Panc1 (cell line): Measurements from ENCODE around the gene ASPRV1. TPM values are rescaled to one million over a fixed set of nuclear protein-coding genes. Genes with fewer than 3 reads are reported as not detected.

Experiments
- ATAC-seq: fragments of 200-7000 bp; cut with Tn5 transposase; 2 replicates; pipeline ENCODE4 v1.9.1; 2020; ENCODE audit warnings: mild to moderate bottlenecking, moderate library complexity
- BruUV-seq: library from RNA; stranded (reverse); fragments of 400-500 nt; replicated peaks from 2 replicates; lab custom pipeline; 2021; lab: Mats Ljungman, UMichigan
- CTCF ChIA-PET: fragments of 300-600 bp; sonication (Branson Sonifier 250); formaldehyde crosslinking; loops from one replicate; lab custom pipeline; 2022; ENCODE audit warnings: antibody characterized with exemption; lab: Charles Lee
- POLR2A ChIA-PET: fragments of 300-600 bp; sonication (Branson Sonifier 250); formaldehyde crosslinking; loops from one replicate; lab custom pipeline; 2022; ENCODE audit warnings: antibody characterized with exemption; lab: Charles Lee
- DNase-seq: peaks from one replicate; pipeline ENCODE4 v3.0.0-alpha.2; 2010; ENCODE audit warnings: low read depth, low spot score
- H3K27ac ChIP-seq: 2 replicates; pipeline ENCODE4 v1.5.1; 2011; ENCODE audit warnings: mild to moderate bottlenecking, low read length, inconsistent platforms
- H3K27me3 ChIP-seq: fragments of 200-500 bp; sonication (Bioruptor generic); 2 replicates; pipeline ENCODE4 v1.6.0; 2014; ENCODE audit warnings: low read length, inconsistent platforms; ENCODE audit not compliant: control insufficient read depth, insufficient read depth
- H3K36me3 ChIP-seq: fragments of 200-500 bp; sonication (Bioruptor generic); 2 replicates; pipeline ENCODE4 v1.5.1; 2014; ENCODE audit warnings: inconsistent platforms, mild to moderate bottlenecking, low read length, moderate library complexity; ENCODE audit not compliant: control insufficient read depth, insufficient read depth
- H3K4me1 ChIP-seq: 2 replicates; pipeline ENCODE4 v1.5.1; 2011; ENCODE audit warnings: inconsistent platforms, mild to moderate bottlenecking, low read length, moderate library complexity; ENCODE audit not compliant: control insufficient read depth, insufficient read depth
- H3K4me3 ChIP-seq, 2 experiments: 2 replicates each; pipeline ENCODE4 v1.5.1; 2011 to 2012; ENCODE audit warnings: low read depth in 2 of 2, low read length in 2 of 2, mild to moderate bottlenecking in 2 of 2, inconsistent platforms in 1 of 2, moderate library complexity in 1 of 2
- H3K9me3 ChIP-seq: fragments of 200-500 bp; sonication (Bioruptor generic); 2 replicates; pipeline ENCODE4 v1.5.1; 2014; ENCODE audit warnings: low read depth, mild to moderate bottlenecking, inconsistent platforms, low read length, moderate library complexity; ENCODE audit not compliant: control insufficient read depth, insufficient read depth
- CTCF ChIP-seq: fragments of 450-650 bp; IDR thresholded peaks from 2 replicates; pipeline ENCODE4 v1.5.1; 2017; ENCODE audit warnings: mild to moderate bottlenecking
- POLR2AphosphoS5 ChIP-seq: IDR thresholded peaks from 2 replicates; pipeline ENCODE4 v1.6.1; 2012; ENCODE audit warnings: mild to moderate bottlenecking, low read depth, low read length, moderate library complexity
- REST ChIP-seq, 2 experiments: IDR thresholded peaks; 2 replicates each; pipeline ENCODE4 v1.6.1; 2011 to 2012; ENCODE audit warnings: low read depth in 2 of 2, control low read depth in 1 of 2, low read length in 1 of 2, mild to moderate bottlenecking in 1 of 2, moderate library complexity in 1 of 2; ENCODE audit not compliant: insufficient read depth in 1 of 2
- SIN3A ChIP-seq: IDR thresholded peaks from 2 replicates; pipeline ENCODE4 v1.6.1; 2012; ENCODE audit warnings: low read depth, mild to moderate bottlenecking, low read length, moderate library complexity, borderline replicate concordance; ENCODE audit not compliant: insufficient read depth
- TCF7L2 ChIP-seq: IDR thresholded peaks from 2 replicates; pipeline ENCODE4 v1.6.1; 2011; ENCODE audit warnings: mild to moderate bottlenecking, low read depth, low read length, inconsistent platforms
- in situ Hi-C: cut with HindIII; loops from 2 replicates; pipeline ENCODE4 v1.10.0; 2016; ENCODE audit warnings: low sequenced_read_pairs, low pct_unique_long_range_greater_than_20kb
- intact Hi-C: fragments of 100-400 bp; cut with micrococcal nuclease; formaldehyde crosslinking; loops from one replicate; pipeline ENCODE4 v1.10.0; 2022; ENCODE audit not compliant: unreplicated experiment
- total RNA-seq: library from RNA; stranded (reverse); gene quantifications from one replicate; pipeline ENCODE4 v1.2.1, GENCODE V29; 2021; ENCODE audit not compliant: unreplicated experiment

The ASPRV1 gene
- total RNA-seq, 1 experiment from 2014 or later = 0.21 TPM

GRCh38 chr2:69950241-69950640 is 11.2 kb downstream of the ASPRV1 start:
- no peak overlapping the region for H3K4me3 ChIP-seq
- POLR2A ChIA-PET = no interaction called here
- intact Hi-C loops = no loop called here
- DNase-seq (no peak), ATAC-seq (no peak)
- no peaks in the 10 kb centered on the region for H3K36me3 ChIP-seq
- CTCF ChIA-PET = no interaction called here
- BruUV-seq = no TSS peak
- TF ChIP-seq POLR2AphosphoS5 (no peak), SIN3A (no peak), CTCF (no peak), REST (IDR thresholded peaks at IDR 0.05; ENCODE audit: insufficient read depth in 1 of 2, low read depth in 2 of 2, low read length in 1 of 2) (no peak), TCF7L2 (no peak)
- H3K9me3 ChIP-seq = no peaks in the 10 kb centered on the region
- peaks cover 23% of the 10 kb centered on the region for H3K4me1 ChIP-seq
- in situ Hi-C loops = no loop called here
- no peaks in the 10 kb centered on the region for H3K27me3 ChIP-seq
- H3K27ac ChIP-seq = peak overlapping the region; percentile 34; the same call in 1 of the 2 replicates

GRCh38 chr2:69948963-69949645 is 12.3 kb downstream of the ASPRV1 start:
- Histone ChIP-seq H3K4me3 (no peak overlapping the region), H3K9me3 (no peaks in the 10 kb centered on the region), H3K36me3 (no peaks in the 10 kb centered on the region), H3K27me3 (no peaks in the 10 kb centered on the region), H3K4me1 (peaks cover 23% of the 10 kb centered on the region), H3K27ac (no peak overlapping the region)
- CTCF ChIA-PET = no interaction called here
- in situ Hi-C loops (no loop called here), intact Hi-C loops (no loop called here)
- BruUV-seq = no TSS peak
- ATAC-seq = no peak
- no peak for TF ChIP-seq TCF7L2
- TF ChIP-seq REST (IDR thresholded peaks at IDR 0.05; ENCODE audit: insufficient read depth in 1 of 2, low read depth in 2 of 2, low read length in 1 of 2) = no peak
- TF ChIP-seq SIN3A = no peak
- POLR2A ChIA-PET = interaction anchor here (0.6 kb wide), 1 partner anchor 34 kb away, joined by 4 read pairs; the partner anchor contains the start of gene MXD1
- DNase-seq = no peak
